ENCODE data around the gene ZDHHC6. TPM values are rescaled to one million over a fixed set of nuclear protein-coding genes. Genes with fewer than 3 reads are reported as not detected.
"Not testable (repeated sequence)": the region's sequence is repeated elsewhere in the genome, so short reads cannot be mapped to it uniquely, and the experiment has no call there.

ZDHHC6 gene, protein sequence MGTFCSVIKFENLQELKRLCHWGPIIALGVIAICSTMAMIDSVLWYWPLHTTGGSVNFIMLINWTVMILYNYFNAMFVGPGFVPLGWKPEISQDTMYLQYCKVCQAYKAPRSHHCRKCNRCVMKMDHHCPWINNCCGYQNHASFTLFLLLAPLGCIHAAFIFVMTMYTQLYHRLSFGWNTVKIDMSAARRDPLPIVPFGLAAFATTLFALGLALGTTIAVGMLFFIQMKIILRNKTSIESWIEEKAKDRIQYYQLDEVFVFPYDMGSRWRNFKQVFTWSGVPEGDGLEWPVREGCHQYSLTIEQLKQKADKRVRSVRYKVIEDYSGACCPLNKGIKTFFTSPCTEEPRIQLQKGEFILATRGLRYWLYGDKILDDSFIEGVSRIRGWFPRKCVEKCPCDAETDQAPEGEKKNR
- 16.5 TPM for total RNA-seq
- long read RNA-seq, transcript ZDHHC6-202 (11 exons, 2,170 nt), result major isoform, 48 of 54 reads
- long read RNA-seq, partial matches to known transcripts, result 0 of 54 reads
- long read RNA-seq, other reads (novel, unspliced or antisense), result 3 of 54 reads

GRCh38 chr10:112446855-112447619, at the start of gene ZDHHC6, which contains the start of gene VTI1A:
TSS of gene ZDHHC6 (minus strand) at chr10:112446914. CDS start at chr10:112445436, 1,478 bp downstream.
TSS of gene VTI1A (plus strand) at chr10:112447215. CDS start at chr10:112447374, 159 bp downstream.
- DNase-seq, result peak; percentile 91
- intact Hi-C loops (cut with DNase I), result no loop called here
- ATAC-seq (ENCODE audit: poor library complexity), result peak; percentile 99

GRCh38 chr10:112492736-112493135, 46.0 kb upstream of the ZDHHC6 start:
- intact Hi-C loops (cut with DNase I), result no loop called here
- DNase-seq (no peak), ATAC-seq (ENCODE audit: poor library complexity) (no peak)

GRCh38 chr10:112491144-112491543, 44.4 kb upstream of the ZDHHC6 start:
- ATAC-seq (ENCODE audit: poor library complexity), result no peak
- intact Hi-C loops (cut with DNase I), result no loop called here

GRCh38 chr10:112490545-112490944, 43.8 kb upstream of the ZDHHC6 start:
- DNase-seq (no peak), ATAC-seq (ENCODE audit: poor library complexity) (no peak)
- intact Hi-C loops (cut with DNase I), result no loop called here

More at GRCh38 chr10:112491144-112491543, 44.4 kb upstream of the ZDHHC6 start:
- no peak for DNase-seq

DNA sequence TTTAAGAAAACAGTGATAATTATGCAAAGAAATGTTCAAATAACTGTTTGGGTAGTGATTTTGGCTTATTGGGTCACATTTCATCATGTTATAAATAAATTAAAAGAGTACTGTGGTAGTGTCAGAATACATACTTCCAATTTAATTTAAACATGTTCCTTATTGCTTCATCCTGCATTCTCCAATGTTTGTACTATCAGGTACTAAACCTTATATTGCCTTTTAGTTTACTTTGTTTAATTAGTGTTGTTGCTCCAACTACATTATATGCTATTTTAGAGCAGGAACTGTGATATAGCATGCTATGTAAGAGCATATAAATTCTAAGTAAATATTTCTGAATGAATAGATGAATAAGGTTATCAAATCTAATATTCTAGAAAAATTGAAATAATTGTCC, 41.2 kb upstream of the ZDHHC6 start:
- intact Hi-C loops (cut with DNase I), result no loop called here
- DNase-seq, result no peak
- no peak for ATAC-seq (ENCODE audit: poor library complexity)

DNA sequence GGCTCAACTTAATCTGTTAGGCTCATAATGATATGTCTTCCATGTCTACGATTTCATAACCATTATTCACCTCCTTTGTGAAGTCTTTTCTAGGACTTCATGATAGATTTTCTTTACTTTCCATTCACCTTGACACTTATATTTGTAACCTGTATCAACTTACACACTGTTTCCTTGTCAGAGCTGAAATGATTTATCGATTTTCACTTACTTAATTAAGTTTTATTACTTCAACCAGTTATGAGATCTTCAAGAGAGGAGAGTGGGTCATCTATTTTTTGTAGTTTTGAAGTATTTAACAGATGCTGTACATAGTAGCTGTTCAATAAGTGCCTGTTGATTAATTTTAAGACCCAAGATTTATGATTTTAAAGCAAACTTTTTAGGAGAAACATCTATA, 37.7 kb upstream of the ZDHHC6 start:
- DNase-seq (no peak), ATAC-seq (ENCODE audit: poor library complexity) (no peak)
- intact Hi-C loops (cut with DNase I), result no loop called here

DNA sequence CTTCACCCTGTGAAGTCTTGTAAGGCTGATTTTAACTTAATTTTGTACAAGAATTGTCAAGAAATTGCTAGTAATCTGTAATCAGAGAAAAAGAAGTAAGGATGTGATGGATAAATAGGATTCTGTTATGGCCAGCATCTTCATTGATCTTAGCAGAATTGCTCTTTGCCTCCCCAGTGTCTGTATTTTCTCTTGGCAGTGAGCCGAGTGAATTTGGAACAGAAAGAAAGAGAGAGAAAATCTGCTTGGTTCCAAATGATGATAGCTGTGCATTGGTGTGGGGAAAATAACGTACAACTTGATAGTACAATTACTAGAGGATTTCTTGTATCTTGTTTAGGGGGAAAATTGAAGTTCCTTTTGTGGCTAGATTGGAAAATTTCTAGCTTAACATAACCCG, 34.9 kb upstream of the ZDHHC6 start:
- intact Hi-C loops (cut with DNase I), result no loop called here
- ATAC-seq (ENCODE audit: poor library complexity) (no peak), DNase-seq (no peak)

DNA sequence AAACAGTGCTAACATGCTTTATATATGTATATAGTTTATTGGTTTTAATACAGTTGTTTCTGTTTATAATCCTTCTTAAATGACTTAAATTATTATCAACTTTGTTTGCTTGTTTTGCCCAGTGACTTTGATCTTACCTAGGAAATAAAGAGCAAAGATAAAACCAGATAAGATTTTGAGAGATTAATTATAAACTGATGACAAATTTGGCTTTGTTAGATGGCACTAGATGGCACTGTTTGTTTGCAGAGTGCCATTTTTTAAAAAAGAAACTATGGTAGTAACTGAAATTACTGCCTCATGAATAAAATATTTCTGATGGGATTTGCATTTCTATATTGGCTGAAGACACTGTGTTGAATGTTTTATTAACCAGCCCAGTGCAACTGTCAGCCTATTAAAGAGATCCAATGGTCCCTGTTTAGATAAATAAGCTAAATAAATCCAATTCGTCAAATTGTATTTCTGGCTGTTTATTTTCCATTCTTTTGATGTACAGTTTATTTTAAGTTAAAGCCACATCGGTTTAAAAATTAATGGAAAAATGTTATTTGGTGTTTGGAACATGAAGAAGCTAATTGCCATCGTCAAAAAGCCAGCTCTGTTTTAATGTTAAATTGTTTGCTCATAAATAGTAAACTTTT, 29.0 kb upstream of the ZDHHC6 start:
- intact Hi-C loops (cut with DNase I), result loop anchor here (10.0 kb wide), 1 partner anchor 909 kb away; no protein-coding TSS in a partner anchor
- DNase-seq (no peak), ATAC-seq (ENCODE audit: poor library complexity) (no peak)

DNA sequence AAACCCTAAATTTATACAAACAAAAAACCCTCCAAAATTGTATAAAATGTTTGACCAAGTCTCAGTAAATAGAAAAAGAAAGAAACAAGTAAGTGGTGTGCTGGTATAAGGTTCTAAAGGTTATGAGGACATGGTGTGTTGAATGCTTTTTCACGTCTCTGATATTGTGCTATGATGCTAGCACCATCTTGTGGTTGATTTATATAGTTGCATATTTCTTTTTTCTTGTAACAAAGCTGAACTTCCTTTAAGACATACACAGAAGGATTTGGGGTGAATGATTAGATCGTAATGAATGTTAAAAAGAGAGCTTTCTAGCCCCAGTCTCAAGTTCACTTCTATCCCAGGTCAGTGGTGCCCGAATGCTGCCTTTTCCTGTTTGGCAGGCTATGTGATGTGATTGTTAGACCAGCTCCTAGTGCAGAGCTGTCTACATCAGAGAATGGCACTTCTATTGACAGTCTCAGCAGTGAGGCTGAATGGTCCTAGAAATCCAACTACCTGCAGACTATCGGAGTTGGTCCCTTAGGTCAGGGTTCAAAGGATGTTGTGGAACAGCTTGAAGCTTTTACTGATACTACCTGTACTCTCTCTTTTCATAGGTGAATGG, 25.3 kb upstream of the ZDHHC6 start:
- intact Hi-C loops (cut with DNase I), result loop anchor here (10.0 kb wide), 1 partner anchor 913 kb away; no protein-coding TSS in a partner anchor
- ATAC-seq (ENCODE audit: poor library complexity) (peak; percentile 81), DNase-seq (no peak)

DNA sequence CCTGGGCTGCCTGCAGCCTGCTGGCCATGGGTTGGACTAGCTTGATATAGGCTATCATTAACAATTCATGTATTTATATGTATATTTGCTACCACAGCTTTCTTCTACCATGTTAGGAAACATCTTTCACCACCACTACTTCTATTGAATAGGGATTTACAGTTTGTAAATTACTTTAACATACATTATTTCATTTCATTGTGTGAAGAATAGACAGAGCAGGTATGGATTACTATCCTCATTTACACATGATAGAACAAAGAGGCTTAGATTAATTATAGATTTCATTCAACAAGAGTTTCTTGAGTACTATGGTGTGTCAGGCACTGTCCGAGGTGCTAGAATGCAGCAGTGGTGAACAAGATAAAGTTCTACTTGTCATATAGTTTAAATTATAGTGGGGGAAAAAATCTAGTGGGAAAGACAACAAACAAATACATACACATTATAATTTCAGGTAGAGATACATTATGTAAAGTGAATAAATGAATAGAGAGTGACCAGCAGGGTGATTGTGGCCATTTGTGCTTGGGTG, 20.9 kb upstream of the ZDHHC6 start:
- ATAC-seq (ENCODE audit: poor library complexity) (no peak), DNase-seq (no peak)
- intact Hi-C loops (cut with DNase I), result no loop called here

GRCh38 chr10:112466802-112467201, 20.1 kb upstream of the ZDHHC6 start:
- intact Hi-C loops (cut with DNase I), result no loop called here
- ATAC-seq (ENCODE audit: poor library complexity) (no peak), DNase-seq (no peak)

DNA sequence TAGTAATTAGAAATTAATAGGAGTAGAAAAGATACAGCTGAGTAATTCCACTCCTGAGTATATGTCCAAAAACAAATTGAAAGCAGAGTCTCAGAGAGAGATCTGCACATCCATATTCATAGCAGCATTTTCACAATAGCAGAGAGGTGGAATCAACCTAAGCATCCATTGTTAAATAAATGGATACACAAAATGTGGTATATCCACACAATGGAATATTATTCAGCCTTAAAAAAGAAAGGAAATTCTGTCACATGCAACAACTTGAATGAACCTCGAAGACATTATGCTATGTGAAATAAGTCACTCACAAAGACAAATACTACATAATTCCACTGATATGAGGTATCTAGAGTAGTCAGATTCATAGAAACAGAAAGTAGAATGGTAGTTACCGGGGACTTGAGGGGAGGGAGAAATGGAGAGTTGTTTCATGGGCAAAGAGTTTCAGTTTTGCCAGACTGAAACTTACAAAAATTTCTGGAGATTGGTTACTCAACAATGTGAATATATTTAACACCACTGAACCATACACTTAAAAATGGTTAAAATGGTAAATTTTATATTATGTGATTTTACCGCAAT, 18.7 kb upstream of the ZDHHC6 start:
- no peak for ATAC-seq (ENCODE audit: poor library complexity)

GRCh38 chr10:112464074-112464473, 17.4 kb upstream of the ZDHHC6 start:
- intact Hi-C loops (cut with DNase I); ATAC-seq (ENCODE audit: poor library complexity): not testable (repeated sequence)

More for the DNA sequence above, 18.7 kb upstream of the ZDHHC6 start:
- no peak for DNase-seq
- intact Hi-C loops (cut with DNase I), result no loop called here

DNA sequence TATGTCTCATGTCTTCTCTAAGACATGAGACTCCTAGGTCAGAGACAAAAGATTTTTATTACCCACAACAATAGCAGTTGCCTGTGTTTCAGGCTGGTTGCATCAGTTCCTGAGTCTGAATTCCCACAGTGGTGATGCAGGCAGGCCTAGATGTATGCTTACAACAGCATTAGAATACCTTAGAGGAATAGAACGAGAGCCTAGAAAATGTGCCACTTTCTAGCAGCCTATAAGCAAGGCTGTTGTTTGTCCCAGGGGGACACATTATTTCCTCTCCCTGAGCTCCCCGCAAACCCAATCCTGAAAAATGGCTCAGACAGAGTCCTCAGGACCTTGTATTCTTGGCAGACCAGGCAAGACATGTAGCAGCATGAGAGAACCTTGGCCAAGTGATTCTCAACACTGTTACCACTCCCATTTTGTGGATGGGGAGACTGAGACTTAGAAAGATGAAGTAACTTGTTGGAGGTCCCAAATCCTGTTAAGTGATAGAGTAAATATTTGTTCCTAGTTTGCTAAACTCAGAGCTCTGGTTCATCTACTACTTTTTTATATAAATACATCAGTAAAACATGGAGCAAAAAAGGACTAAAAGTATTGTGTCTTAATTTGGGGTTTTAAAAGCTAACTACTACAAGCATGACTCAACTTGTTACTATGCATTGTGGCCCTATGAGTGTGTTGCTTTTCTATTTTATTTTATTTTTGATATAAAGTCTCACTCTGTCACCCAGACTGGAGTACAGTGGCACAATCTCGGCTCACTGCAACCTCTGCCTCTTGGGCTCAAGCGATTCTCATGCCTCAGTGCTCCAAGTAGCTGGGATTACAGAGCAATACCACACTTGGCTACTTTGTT, 14.5 kb upstream of the ZDHHC6 start:
- ATAC-seq (ENCODE audit: poor library complexity) (no peak), DNase-seq (no peak)
- intact Hi-C loops (cut with DNase I), result no loop called here

More at GRCh38 chr10:112464074-112464473, 17.4 kb upstream of the ZDHHC6 start:
- DNase-seq, result not testable (repeated sequence)

DNA sequence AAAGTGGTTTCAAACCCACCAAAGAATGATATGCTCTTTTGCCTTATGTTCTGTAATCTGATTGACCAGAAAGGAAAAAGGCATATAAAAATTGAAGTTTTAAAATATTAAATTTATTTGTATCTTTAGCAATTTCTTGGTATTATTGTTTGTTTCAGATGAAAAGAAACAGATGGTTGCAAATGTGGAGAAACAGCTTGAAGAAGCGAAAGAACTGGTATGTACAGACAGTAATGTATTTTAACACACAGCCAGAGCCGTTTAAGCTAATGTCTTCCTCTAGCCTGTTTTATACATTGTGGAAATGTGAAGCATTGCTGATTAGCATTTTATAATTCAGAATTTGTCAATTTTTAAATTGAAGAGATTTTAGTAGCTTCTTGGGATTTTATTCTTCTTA, 13.7 kb upstream of the ZDHHC6 start:
- no peak for DNase-seq
- no peak for ATAC-seq (ENCODE audit: poor library complexity)
- intact Hi-C loops (cut with DNase I), result no loop called here

GRCh38 chr10:112456533-112456932, 9.8 kb upstream of the ZDHHC6 start:
- ATAC-seq (ENCODE audit: poor library complexity) (no peak), DNase-seq (no peak)
- intact Hi-C loops (cut with DNase I), result no loop called here

Measured in Right ventricle myocardium superior (tissue), 1 donor.